Body of pancreas (tissue), 4 donors: ENCODE measurements around the gene SRRM3.

ENCODE experiments used
- CTCF ChIP-seq, 7 experiments: fragments of 450-650 bp in 4 of 7; fragments of 200-600 bp in 3 of 7; sonication (generic) in 3 of 7; IDR thresholded peaks; one replicate each; pipeline ENCODE4 v1.5.1; 2016 to 2019; ENCODE audit warnings: antibody characterized with exemption in 7 of 7
- POLR2A ChIP-seq, 3 donors: fragments of 450-650 bp; IDR thresholded peaks; one replicate each; pipeline ENCODE4 v1.6.1; 2016; ENCODE audit warnings: antibody characterized with exemption in 3 of 3, mild to moderate bottlenecking in 2 of 3

- TF ChIP-seq CTCF (IDR thresholded peaks at IDR 0.05) (no peak), POLR2A (IDR thresholded peaks at IDR 0.05) (no peak)
These were observed 22.0 kb upstream of the SRRM3 start for GRCh38 chr7:76179686-76180085.
